ENCODE data around the gene CDH5. TPM values are rescaled to one million over a fixed set of nuclear protein-coding genes. Genes with fewer than 3 reads are reported as not detected.

CDH5 gene
- total and polyA plus RNA-seq, 2 of the 13 experiments (the other 11 are each of a cell fraction or from before 2014, with no cell fraction given), result 0.71 to 1.1 TPM

GRCh38 chr16:66430214-66430613 is 63.7 kb downstream of the CDH5 start:
- H3K9me3 ChIP-seq (ENCODE audit: low read length), result no peaks in the 10 kb centered on the region
- H3K4me1 ChIP-seq (ENCODE audit: insufficient read depth, low read length), result peaks cover 70% of the 10 kb centered on the region
- H3K79me2 ChIP-seq (ENCODE audit: insufficient read depth, low read length), result no peaks in the 10 kb centered on the region
- no peaks in the 10 kb centered on the region for H3K36me3 ChIP-seq (replicated peaks in 1 of 2; ENCODE audit: control insufficient read depth in 1 of 2, insufficient read depth in 2 of 2, low read length in 2 of 2)
- BruUV-seq (replicated peaks), result no TSS peak
- CTCF ChIA-PET (ENCODE audit: low intra/inter-chr PET ratio, low total read pairs), result no interaction called here
- FAIRE-seq (no peak), ATAC-seq (no peak), DNase-seq (ENCODE audit: low spot score) (no peak)
- in situ Hi-C loops (cut with HindIII; ENCODE audit: extremely low pct_ligation_motif_present, low pct_unique_long_range_greater_than_20kb), result no loop called here
- WGBS (ENCODE audit: low lambda C conversion rate), result 49% methylated on average over 3 of the region's 3 CpGs
- H4K20me1 ChIP-seq (ENCODE audit: insufficient read depth, low read length), result no peaks in the 10 kb centered on the region
- no peak overlapping the region for H2AFZ ChIP-seq (ENCODE audit: low read length)
- no peak overlapping the region for H3K4me3 ChIP-seq (replicated peaks in 1 of 3; ENCODE audit: insufficient read depth in 1 of 3, low read depth in 2 of 3, low read length in 3 of 3)
- H3K27ac ChIP-seq (ENCODE audit: extremely low read length, insufficient read depth, low read length), result no peak overlapping the region
- TF ChIP-seq FOXA3 (CRISPR knock-in tag; IDR thresholded peaks at IDR 0.05) (0 out of 2 replicates have a peak, but pooled peaks have one; percentile 4), ZBTB49 (CRISPR knock-in tag; IDR thresholded peaks at IDR 0.05; ENCODE audit: borderline replicate concordance) (no peak), ARID3A (IDR thresholded peaks at IDR 0.05; ENCODE audit: low read depth, low read length) (no peak), CHCHD3 (CRISPR knock-in tag; IDR thresholded peaks at IDR 0.05) (no peak), ZNF629 (CRISPR knock-in tag; conservative IDR thresholded peaks at IDR 0.05) (peak; percentile 89), ZGPAT (CRISPR knock-in tag; IDR thresholded peaks at IDR 0.05) (no peak)
- H3K27me3 ChIP-seq (ENCODE audit: control insufficient read depth in 1 of 2, insufficient read depth in 2 of 2, low read length in 2 of 2), result peaks cover 15 to 37% of the 10 kb centered on the region in 2 experiments
- H3K4me2 ChIP-seq (ENCODE audit: low read depth, low read length), result no peak overlapping the region
- H3K9ac ChIP-seq (ENCODE audit: insufficient read depth, low read depth, low read length), result no peak overlapping the region
- POLR2A ChIA-PET, result no interaction called here
- intact Hi-C loops (cut with micrococcal nuclease; ENCODE audit: unreplicated experiment), result no loop called here

Data from HepG2 (cell line).